Hematopoietic multipotent progenitor cell treated with erythropoietin and hydrocortisone succinate and interleukin-3 and kit ligand, for 6 days (in vitro differentiated cells): ENCODE data around the gene SLC22A13.
"Not testable (repeated sequence)": the region's sequence is repeated elsewhere in the genome, so short reads cannot be mapped to it uniquely, and the experiment has no call there.

ENCODE experiments used
- DNase-seq: peaks from one replicate; pipeline ENCODE4 v3.0.0-alpha.2; 2015

Gene SLC22A13

GRCh38 chr3:38266810-38267209 lies 1.2 kb downstream of the SLC22A13 start:
- DNase-seq = no peak

GRCh38 chr3:38267662-38268061 lies 2.0 kb downstream of the SLC22A13 start:
- no peak for DNase-seq

GRCh38 chr3:38268087-38268486 lies 2.5 kb downstream of the SLC22A13 start:
- no peak for DNase-seq

GRCh38 chr3:38268522-38268921 lies 2.9 kb downstream of the SLC22A13 start:
- DNase-seq = peak; percentile 54

GRCh38 chr3:38270606-38271005 lies 5.0 kb downstream of the SLC22A13 start:
- DNase-seq = no peak

- DNase-seq = no peak
Observed at GRCh38 chr3:38271553-38271952, 5.9 kb downstream of the SLC22A13 start.

GRCh38 chr3:38274864-38275649 lies 9.4 kb downstream of the SLC22A13 start:
- no peak for DNase-seq

GRCh38 chr3:38275658-38276057 lies 10.0 kb downstream of the SLC22A13 start:
- DNase-seq = no peak

- DNase-seq = no peak
Observed at GRCh38 chr3:38276081-38276916, 10.7 kb downstream of the SLC22A13 start.

GRCh38 chr3:38276917-38277630 lies 11.5 kb downstream of the SLC22A13 start:
- no peak for DNase-seq

- no peak for DNase-seq
Observed at GRCh38 chr3:38278841-38279240, 13.2 kb downstream of the SLC22A13 start.

GRCh38 chr3:38281895-38282686 lies 16.5 kb downstream of the SLC22A13 start, which contains the start of gene SLC22A14:
Gene SLC22A14 (plus strand): TSS chr3:38282294. CDS start chr3:38306027, 23,733 bp downstream.
- no peak for DNase-seq

- no peak for DNase-seq
Observed at GRCh38 chr3:38283810-38284755, 18.5 kb downstream of the SLC22A13 start.

- DNase-seq = no peak
Observed at GRCh38 chr3:38284756-38285150, 19.1 kb downstream of the SLC22A13 start.

GRCh38 chr3:38289286-38290217 lies 23.9 kb downstream of the SLC22A13 start:
- DNase-seq = not testable (repeated sequence)

- DNase-seq = not testable (repeated sequence)
Observed at GRCh38 chr3:38297053-38297452, 31.4 kb downstream of the SLC22A13 start.

- DNase-seq = no peak
Observed at GRCh38 chr3:38297537-38297936, 31.9 kb downstream of the SLC22A13 start.

GRCh38 chr3:38297947-38298711 lies 32.5 kb downstream of the SLC22A13 start:
- DNase-seq = no peak

GRCh38 chr3:38306941-38307340 lies 41.3 kb downstream of the SLC22A13 start:
- DNase-seq = no peak
